GM12892 (cell line): ENCODE data around the gene MACROD2.

Source experiments
- POLR2A ChIP-seq: IDR thresholded peaks from 2 replicates; pipeline ENCODE4 v1.6.1; 2011; ENCODE audit warnings: low read depth, low read length, control low read depth
- POLR2AphosphoS5 ChIP-seq: IDR thresholded peaks from 2 replicates; pipeline ENCODE4 v1.6.1; 2011; ENCODE audit warnings: low read depth, low read length, control low read depth
- TAF1 ChIP-seq: IDR thresholded peaks from 2 replicates; pipeline ENCODE4 v1.6.1; 2011; ENCODE audit warnings: low read depth, mild to moderate bottlenecking, control low read depth, low read length, borderline replicate concordance

DNA sequence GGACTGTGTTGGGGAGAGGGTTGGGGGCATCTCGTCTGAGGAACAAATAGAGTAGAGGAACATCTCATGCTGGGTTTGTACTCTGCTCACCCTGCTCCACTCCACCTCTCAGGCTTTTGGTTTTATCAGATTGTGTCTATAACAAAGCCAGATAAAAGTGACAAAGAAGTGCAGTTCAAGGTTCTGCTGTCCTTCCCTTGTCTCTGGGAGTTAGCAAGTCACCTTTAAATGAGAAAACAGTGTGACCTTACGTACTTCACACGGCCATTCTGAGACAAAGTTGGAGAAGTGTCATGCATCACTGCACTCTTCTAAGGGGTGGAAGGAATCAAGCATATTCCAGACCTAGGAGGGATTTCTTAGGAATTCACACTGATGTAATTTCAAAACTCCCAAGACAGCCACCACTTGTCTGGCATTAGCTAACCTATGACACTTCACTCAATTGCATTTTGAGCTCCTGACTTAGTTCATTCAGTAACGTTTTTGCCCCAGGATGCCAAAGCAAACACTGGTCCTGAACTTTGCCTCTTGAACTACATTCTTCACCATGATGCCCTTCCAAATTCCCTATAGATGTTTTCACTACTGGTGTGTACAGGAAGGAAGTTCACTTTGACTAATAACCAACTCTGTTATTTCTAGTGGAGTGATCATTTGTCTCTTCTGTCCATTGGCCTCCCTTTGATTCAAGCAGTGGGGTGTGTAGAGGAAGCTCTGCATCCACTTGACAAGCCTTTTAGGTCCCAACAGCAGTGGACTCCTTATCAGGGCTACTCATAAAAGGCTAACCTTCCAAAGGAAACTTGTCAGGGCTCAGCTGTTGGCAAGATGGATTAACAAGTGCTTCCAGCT is 989.7 kb downstream of the MACROD2 start:
- no peak for TF ChIP-seq POLR2A
- TF ChIP-seq TAF1 = no peak
- TF ChIP-seq POLR2AphosphoS5 = no peak
